ENCODE measurements around the gene PDZRN4.

PDZRN4 gene

DNA sequence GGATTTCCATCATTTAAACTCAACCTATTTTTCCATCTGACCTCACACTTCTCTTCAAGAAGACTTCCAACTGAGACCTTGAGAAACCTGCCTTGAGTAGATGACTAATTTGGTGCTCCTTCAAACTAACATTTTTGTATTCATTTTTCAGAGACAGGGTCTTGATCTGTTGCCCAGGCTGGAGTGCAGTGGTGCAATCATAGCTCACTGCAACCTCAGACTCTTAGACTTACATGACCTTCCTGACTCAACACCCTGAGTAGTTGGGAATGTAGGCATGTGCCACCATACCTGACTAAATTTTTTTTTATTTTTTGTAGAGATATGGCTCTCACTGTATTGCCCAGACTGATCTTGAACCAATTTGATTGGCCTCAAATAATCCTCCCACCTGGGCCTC, 389.9 kb downstream of the PDZRN4 start:
- TF ChIP-seq, protein P1, sequence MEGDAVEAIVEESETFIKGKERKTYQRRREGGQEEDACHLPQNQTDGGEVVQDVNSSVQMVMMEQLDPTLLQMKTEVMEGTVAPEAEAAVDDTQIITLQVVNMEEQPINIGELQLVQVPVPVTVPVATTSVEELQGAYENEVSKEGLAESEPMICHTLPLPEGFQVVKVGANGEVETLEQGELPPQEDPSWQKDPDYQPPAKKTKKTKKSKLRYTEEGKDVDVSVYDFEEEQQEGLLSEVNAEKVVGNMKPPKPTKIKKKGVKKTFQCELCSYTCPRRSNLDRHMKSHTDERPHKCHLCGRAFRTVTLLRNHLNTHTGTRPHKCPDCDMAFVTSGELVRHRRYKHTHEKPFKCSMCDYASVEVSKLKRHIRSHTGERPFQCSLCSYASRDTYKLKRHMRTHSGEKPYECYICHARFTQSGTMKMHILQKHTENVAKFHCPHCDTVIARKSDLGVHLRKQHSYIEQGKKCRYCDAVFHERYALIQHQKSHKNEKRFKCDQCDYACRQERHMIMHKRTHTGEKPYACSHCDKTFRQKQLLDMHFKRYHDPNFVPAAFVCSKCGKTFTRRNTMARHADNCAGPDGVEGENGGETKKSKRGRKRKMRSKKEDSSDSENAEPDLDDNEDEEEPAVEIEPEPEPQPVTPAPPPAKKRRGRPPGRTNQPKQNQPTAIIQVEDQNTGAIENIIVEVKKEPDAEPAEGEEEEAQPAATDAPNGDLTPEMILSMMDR (IDR thresholded peaks at IDR 0.05; ENCODE audit: borderline replicate concordance, insufficient read depth, low read depth, low read length): no peak
- H3K4me3 ChIP-seq (ENCODE audit: low read depth, low read length): no peak overlapping the region

DNA sequence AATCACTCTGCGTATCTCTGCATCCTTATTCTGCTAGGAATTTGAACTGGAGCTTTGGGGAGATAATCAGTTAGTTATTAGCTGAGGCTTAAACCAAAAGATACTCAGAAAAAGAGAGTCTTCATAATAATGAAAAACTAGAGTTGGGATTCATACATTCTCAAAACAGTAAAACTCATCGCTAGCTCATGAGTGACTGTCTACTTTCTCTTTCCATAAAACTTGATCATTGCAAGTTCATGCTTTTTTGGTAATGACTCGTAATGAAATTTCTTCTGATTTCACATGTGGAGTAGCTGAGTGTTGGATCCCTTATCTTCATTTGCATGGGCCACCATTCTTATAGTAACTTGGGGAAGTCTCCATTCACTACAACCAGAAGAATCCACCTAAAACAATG, 397.7 kb downstream of the PDZRN4 start:
- TF ChIP-seq, protein P1 (IDR thresholded peaks at IDR 0.05; ENCODE audit: borderline replicate concordance, insufficient read depth, low read depth, low read length): no peak
- H3K4me3 ChIP-seq (ENCODE audit: low read depth, low read length): no peak overlapping the region

DNA sequence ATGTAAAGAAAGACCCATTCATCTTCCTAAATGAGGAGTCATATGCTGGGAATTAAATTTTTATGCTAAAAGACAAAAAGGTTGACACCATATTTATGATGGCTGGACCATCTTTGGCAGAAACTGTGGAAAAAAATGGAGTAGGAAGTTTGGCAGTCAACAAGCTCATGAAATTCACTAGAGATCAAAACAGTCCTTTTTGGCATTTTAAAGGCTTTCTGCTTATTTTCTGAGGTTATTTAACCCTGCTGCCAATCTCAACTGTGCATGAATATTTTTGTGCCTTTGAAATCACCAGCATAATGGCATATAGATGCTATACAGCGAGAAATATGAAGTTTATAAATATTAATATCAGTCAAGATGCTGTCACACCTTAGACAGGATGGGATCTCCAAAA, 399.5 kb downstream of the PDZRN4 start:
- H3K4me3 ChIP-seq (ENCODE audit: low read depth, low read length): no peak overlapping the region
- TF ChIP-seq, protein P1 (IDR thresholded peaks at IDR 0.05; ENCODE audit: borderline replicate concordance, insufficient read depth, low read depth, low read length): no peak

DNA sequence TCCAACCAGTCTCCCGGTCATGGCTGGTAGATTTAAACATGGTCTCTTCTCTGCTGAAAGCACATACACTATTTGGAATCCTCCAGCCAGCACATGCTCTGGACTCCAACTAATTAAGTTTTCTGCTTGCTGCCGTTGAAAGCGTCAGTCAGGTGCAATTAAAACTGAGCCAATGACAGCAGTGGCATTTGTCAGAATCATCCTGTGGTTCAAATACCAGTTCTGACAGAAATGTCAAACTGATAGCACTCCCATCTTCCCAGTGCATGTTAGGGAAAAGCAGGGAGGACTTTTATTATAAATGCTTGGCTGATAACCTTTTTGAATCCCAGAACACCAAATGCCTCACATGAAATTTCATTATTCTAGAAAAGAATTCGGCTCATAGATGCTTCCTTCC, 401.8 kb downstream of the PDZRN4 start:
- TF ChIP-seq, protein P1 (IDR thresholded peaks at IDR 0.05; ENCODE audit: borderline replicate concordance, insufficient read depth, low read depth, low read length): no peak
- H3K4me3 ChIP-seq (ENCODE audit: low read depth, low read length): no peak overlapping the region

DNA sequence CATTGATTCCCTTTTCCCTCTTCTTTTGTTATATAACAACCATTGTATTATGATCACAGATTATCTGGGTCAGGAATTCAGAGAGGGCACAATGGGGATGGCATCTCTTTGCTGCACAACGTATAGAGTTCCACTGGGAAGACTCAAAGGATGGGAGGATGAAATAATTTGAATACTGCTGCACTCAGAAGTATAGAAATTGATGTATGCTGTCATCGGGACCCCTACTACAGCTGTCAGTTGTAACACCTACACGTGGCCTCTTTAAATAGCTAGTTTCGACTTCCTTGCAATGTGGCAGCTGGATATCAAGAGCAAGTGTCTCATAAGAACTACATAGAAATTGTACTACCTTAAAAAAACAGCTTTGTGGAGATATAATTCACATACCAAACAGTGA, 408.1 kb downstream of the PDZRN4 start:
- TF ChIP-seq, protein P1 (IDR thresholded peaks at IDR 0.05; ENCODE audit: borderline replicate concordance, insufficient read depth, low read depth, low read length): no peak
- no peak overlapping the region for H3K4me3 ChIP-seq (ENCODE audit: low read depth, low read length)

DNA sequence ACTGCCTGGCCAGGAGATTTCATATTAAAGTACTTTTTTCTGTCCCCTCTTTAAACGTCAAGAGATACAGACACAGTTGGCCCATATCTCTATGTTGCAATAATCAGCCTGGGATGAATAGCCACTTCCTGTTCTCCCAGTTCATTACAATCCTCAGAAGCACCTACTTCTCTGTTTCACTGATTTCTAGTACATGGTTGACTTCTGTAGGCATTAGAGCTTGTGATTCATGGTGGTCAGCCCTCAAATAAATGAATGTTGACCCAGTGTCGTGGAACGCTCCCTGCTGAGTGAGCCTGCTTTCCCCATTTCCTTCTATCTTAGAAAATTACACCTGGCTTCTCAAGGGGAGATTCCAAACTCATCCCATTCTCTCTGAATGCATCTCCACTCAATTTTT, 416.7 kb downstream of the PDZRN4 start:
- no peak overlapping the region for H3K4me3 ChIP-seq (ENCODE audit: low read depth, low read length)
- TF ChIP-seq, protein P1 (IDR thresholded peaks at IDR 0.05; ENCODE audit: borderline replicate concordance, insufficient read depth, low read depth, low read length): no peak

DNA sequence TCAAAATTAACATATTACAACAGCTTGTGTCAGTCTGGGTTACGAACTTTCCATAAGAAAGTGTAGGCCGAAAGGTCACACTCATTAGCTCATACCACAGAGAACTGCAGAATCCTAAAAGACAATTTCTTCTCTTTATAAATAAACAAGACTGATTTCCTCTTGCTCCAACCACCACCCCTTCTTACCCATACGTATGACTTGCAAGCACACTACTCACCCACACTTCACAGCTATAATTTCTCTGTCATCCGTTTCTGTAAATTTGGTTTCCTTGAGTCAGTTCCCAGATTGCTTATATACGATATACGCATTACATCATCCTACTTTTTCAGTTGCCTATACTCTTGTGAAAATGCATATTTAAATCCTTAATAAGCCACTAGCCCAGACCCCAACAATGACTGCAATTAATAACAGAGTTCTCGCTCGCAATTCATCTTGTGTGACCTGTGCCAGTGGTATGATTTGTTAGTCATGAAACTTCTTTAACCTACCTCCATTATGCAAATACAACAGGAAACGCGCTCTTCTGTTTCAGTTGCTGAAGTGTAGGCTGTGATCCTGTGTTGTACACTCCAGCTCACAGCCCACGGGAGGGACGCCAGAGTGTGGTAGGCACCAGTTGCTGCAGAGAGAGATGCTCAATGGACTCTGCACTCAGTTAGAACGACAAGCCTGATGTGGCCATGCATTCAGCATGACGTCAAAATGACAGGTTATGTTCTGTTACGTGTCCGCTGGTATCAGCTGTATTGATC, 417.6 kb downstream of the PDZRN4 start:
- TF ChIP-seq, protein P1 (IDR thresholded peaks at IDR 0.05; ENCODE audit: borderline replicate concordance, insufficient read depth, low read depth, low read length): no peak
- no peak overlapping the region for H3K4me3 ChIP-seq (ENCODE audit: low read depth, low read length)

Measured in GM12875 (cell line).